B cell (primary cell): ENCODE measurements around the gene PCLO.

Experiments used
- EZH2 ChIP-seq: IDR thresholded peaks from 2 replicates; pipeline ENCODE4 v1.6.1; 2012; ENCODE audit warnings: borderline replicate concordance, low read depth, mild to moderate bottlenecking, moderate library complexity, low read length; ENCODE audit not compliant: insufficient read depth, poor library complexity, severe bottlenecking
- TF ChIP-seq, protein P1 (sequence below): fragments of 200-600 bp; IDR thresholded peaks from one replicate; pipeline ENCODE4 v1.8.0; 2022; ENCODE audit warnings: antibody characterized with exemption, mild to moderate bottlenecking

DNA sequence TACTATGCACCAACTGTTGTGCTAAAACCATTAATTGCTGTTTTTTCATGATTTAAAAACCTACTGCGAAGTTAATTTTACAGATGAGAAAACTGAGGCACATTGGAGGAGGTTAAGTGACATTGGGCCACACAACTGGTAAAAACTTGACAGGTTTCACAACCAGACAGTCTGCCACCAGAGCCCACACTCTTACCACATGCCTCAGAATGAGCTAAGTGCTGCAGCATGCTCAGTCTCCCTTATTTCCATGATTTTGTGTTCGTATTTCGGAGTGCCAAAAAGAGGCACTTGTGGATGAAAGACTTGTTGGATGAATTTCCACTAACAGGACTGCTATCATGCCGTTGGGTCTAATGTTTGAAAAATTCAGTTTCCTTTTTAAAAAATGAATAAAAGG, 77.4 kb downstream of the PCLO start:
- TF ChIP-seq, protein P1, sequence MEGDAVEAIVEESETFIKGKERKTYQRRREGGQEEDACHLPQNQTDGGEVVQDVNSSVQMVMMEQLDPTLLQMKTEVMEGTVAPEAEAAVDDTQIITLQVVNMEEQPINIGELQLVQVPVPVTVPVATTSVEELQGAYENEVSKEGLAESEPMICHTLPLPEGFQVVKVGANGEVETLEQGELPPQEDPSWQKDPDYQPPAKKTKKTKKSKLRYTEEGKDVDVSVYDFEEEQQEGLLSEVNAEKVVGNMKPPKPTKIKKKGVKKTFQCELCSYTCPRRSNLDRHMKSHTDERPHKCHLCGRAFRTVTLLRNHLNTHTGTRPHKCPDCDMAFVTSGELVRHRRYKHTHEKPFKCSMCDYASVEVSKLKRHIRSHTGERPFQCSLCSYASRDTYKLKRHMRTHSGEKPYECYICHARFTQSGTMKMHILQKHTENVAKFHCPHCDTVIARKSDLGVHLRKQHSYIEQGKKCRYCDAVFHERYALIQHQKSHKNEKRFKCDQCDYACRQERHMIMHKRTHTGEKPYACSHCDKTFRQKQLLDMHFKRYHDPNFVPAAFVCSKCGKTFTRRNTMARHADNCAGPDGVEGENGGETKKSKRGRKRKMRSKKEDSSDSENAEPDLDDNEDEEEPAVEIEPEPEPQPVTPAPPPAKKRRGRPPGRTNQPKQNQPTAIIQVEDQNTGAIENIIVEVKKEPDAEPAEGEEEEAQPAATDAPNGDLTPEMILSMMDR = no peak
- TF ChIP-seq EZH2 = no peak
